ENCODE data around the gene LMF1. TPM values are rescaled to one million over a fixed set of nuclear protein-coding genes. Genes with fewer than 3 reads are reported as not detected.

LMF1 gene
- total RNA-seq, 1 experiment from 2014 or later, result 12.8 TPM

- Histone ChIP-seq H3K79me2 (ENCODE audit: insufficient read depth, low read length) (peaks cover 12% of the 10 kb centered on the region; the same call in 1 of the 2 replicates), H2AFZ (ENCODE audit: low read depth, low read length, poor library complexity, severe bottlenecking) (no peak overlapping the region), H3K4me2 (ENCODE audit: low read length) (no peak overlapping the region), H3K9me3 (ENCODE audit: control insufficient read depth in 1 of 2, insufficient read depth in 1 of 2, low read depth in 1 of 2, low read length in 2 of 2) (no peaks in the 10 kb centered on the region), H3K27ac (ENCODE audit: low read depth, low read length) (no peak overlapping the region), H3K27me3 (ENCODE audit: insufficient read depth, low read length) (no peaks in the 10 kb centered on the region), H4K20me1 (ENCODE audit: insufficient read depth) (no peaks in the 10 kb centered on the region), H3K36me3 (ENCODE audit: control insufficient read depth in 1 of 2, insufficient read depth in 2 of 2, low read length in 2 of 2) (peaks cover 0 to 8% of the 10 kb centered on the region in 2 experiments; a peak in 1 of 4 replicates), H3K9me2 (ENCODE audit: insufficient read depth) (no peaks in the 10 kb centered on the region), H3K4me1 (ENCODE audit: control insufficient read depth in 1 of 2, insufficient read depth in 2 of 2, low read length in 2 of 2) (peaks cover 13 to 26% of the 10 kb centered on the region in 2 experiments), H3K9ac (ENCODE audit: low read length) (no peak overlapping the region), H3K4me3 (replicated peaks in 1 of 2; ENCODE audit: low read depth in 1 of 2, low read length in 2 of 2) (no peak overlapping the region)
- TF ChIP-seq YY1 (IDR thresholded peaks at IDR 0.05; ENCODE audit: extremely low read depth, insufficient replicate concordance, low read depth, low read length) (no peak), ZFX (IDR thresholded peaks at IDR 0.05) (no peak), RAD21 (IDR thresholded peaks at IDR 0.05; ENCODE audit: low read depth) (no peak), JUND (IDR thresholded peaks at IDR 0.05) (no peak), EZH2phosphoT487 (IDR thresholded peaks at IDR 0.05; ENCODE audit: borderline replicate concordance) (no peak), CEBPB (IDR thresholded peaks at IDR 0.05; ENCODE audit: low read depth) (no peak), POLR2A (IDR thresholded peaks at IDR 0.05; ENCODE audit: borderline replicate concordance, extremely low read depth, insufficient read depth, insufficient read length) (no peak), SRF (IDR thresholded peaks at IDR 0.05; ENCODE audit: low read depth) (no peak), EZH2 (IDR thresholded peaks at IDR 0.05) (no peak), CBX3 (IDR thresholded peaks at IDR 0.05; ENCODE audit: low read depth) (no peak)
- TF ChIP-seq, protein P1, sequence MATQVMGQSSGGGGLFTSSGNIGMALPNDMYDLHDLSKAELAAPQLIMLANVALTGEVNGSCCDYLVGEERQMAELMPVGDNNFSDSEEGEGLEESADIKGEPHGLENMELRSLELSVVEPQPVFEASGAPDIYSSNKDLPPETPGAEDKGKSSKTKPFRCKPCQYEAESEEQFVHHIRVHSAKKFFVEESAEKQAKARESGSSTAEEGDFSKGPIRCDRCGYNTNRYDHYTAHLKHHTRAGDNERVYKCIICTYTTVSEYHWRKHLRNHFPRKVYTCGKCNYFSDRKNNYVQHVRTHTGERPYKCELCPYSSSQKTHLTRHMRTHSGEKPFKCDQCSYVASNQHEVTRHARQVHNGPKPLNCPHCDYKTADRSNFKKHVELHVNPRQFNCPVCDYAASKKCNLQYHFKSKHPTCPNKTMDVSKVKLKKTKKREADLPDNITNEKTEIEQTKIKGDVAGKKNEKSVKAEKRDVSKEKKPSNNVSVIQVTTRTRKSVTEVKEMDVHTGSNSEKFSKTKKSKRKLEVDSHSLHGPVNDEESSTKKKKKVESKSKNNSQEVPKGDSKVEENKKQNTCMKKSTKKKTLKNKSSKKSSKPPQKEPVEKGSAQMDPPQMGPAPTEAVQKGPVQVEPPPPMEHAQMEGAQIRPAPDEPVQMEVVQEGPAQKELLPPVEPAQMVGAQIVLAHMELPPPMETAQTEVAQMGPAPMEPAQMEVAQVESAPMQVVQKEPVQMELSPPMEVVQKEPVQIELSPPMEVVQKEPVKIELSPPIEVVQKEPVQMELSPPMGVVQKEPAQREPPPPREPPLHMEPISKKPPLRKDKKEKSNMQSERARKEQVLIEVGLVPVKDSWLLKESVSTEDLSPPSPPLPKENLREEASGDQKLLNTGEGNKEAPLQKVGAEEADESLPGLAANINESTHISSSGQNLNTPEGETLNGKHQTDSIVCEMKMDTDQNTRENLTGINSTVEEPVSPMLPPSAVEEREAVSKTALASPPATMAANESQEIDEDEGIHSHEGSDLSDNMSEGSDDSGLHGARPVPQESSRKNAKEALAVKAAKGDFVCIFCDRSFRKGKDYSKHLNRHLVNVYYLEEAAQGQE (IDR thresholded peaks at IDR 0.05; ENCODE audit: low read depth), result no peak
- intact Hi-C loops (cut with micrococcal nuclease), result no loop called here
- RAD21 ChIA-PET (ENCODE audit: low non-redundant PET in 1 of 2, low total read pairs in 2 of 2, uncharacterized antibody in 2 of 2, unreplicated experiment in 2 of 2), result no interaction called here
- no TSS peak for BruUV-seq (replicated peaks)
- no peak for ATAC-seq
- no peak for DNase-seq (ENCODE audit: low read depth, low spot score)
- POLR2A ChIA-PET, result no interaction called here
- CTCF ChIA-PET, result no interaction called here
Measured at GRCh38 chr16:973366-973765, 2.6 kb upstream of the LMF1 start.

Data from HCT116 (cell line).